COLO829 (cell line): ENCODE measurements around the gene MYO9B.
A peak's percentile ranks its signal among the peaks of the same experiment; 100 is the strongest.
"Not testable (repeated sequence)": the region's sequence is repeated elsewhere in the genome, so short reads cannot be mapped to it uniquely, and the experiment has no call there.

Source experiments
- DNase-seq: peaks from one replicate; pipeline ENCODE4 v3.0.0; 2012; ENCODE audit warnings: low spot score

The MYO9B gene

GRCh38 chr19:17091758-17092333 is 16.3 kb downstream of the MYO9B start:
- no peak for DNase-seq

GRCh38 chr19:17092696-17093095 is 17.1 kb downstream of the MYO9B start:
- DNase-seq: no peak

- DNase-seq: not testable (repeated sequence)
These were observed 19.1 kb downstream of the MYO9B start for GRCh38 chr19:17094694-17095093.

GRCh38 chr19:17095141-17095919 is 19.8 kb downstream of the MYO9B start:
- DNase-seq: no peak

GRCh38 chr19:17097593-17098126 is 22.1 kb downstream of the MYO9B start:
- DNase-seq: no peak

- DNase-seq: no peak
These were observed 22.7 kb downstream of the MYO9B start for GRCh38 chr19:17098326-17098725.

GRCh38 chr19:17101686-17102628 is 26.4 kb downstream of the MYO9B start:
- DNase-seq: no peak

- peak; percentile 19 for DNase-seq
These were observed 27.6 kb downstream of the MYO9B start for GRCh38 chr19:17103177-17103576.

- DNase-seq: no peak
These were observed 29.1 kb downstream of the MYO9B start for GRCh38 chr19:17104679-17105078.

- no peak for DNase-seq
These were observed 30.0 kb downstream of the MYO9B start for GRCh38 chr19:17105556-17105955.

GRCh38 chr19:17106964-17107363 is 31.4 kb downstream of the MYO9B start:
- DNase-seq: not testable (repeated sequence)

GRCh38 chr19:17107546-17108452 is 32.2 kb downstream of the MYO9B start:
- DNase-seq: peak; percentile 92

GRCh38 chr19:17108453-17108784 is 32.8 kb downstream of the MYO9B start:
- DNase-seq: no peak

GRCh38 chr19:17109300-17109699 is 33.7 kb downstream of the MYO9B start:
- DNase-seq: no peak

GRCh38 chr19:17109962-17110598 is 34.5 kb downstream of the MYO9B start:
- DNase-seq: no peak

GRCh38 chr19:17110599-17110966 is 35.0 kb downstream of the MYO9B start:
- DNase-seq: no peak

GRCh38 chr19:17111766-17112165 is 36.2 kb downstream of the MYO9B start:
- DNase-seq: no peak

GRCh38 chr19:17112271-17112670 is 36.7 kb downstream of the MYO9B start:
- no peak for DNase-seq

GRCh38 chr19:17112700-17113099 is 37.1 kb downstream of the MYO9B start:
- no peak for DNase-seq

GRCh38 chr19:17113127-17113785 is 37.7 kb downstream of the MYO9B start:
- DNase-seq: no peak
